ENCODE results near the gene SLC25A41.
"Not testable (repeated sequence)": the region's sequence is repeated elsewhere in the genome, so short reads cannot be mapped to it uniquely, and the experiment has no call there.

SLC25A41 gene

GRCh38 chr19:6413721-6414643 is 19.6 kb downstream of the SLC25A41 start:
- H3K27ac ChIP-seq: no peak overlapping the region
- no peak for DNase-seq (ENCODE audit: low read depth, low spot score)

GRCh38 chr19:6413291-6413690 is 20.3 kb downstream of the SLC25A41 start:
- DNase-seq (ENCODE audit: low read depth, low spot score): no peak
- no peak overlapping the region for H3K27ac ChIP-seq

- no peak for DNase-seq (ENCODE audit: low read depth, low spot score)
- no peak overlapping the region for H3K27ac ChIP-seq
These were observed 21.0 kb downstream of the SLC25A41 start for GRCh38 chr19:6412447-6413091.

GRCh38 chr19:6412061-6412446 is 21.5 kb downstream of the SLC25A41 start:
- DNase-seq (ENCODE audit: low read depth, low spot score): no peak
- no peak overlapping the region for H3K27ac ChIP-seq

GRCh38 chr19:6409346-6409745 is 24.2 kb downstream of the SLC25A41 start:
- no peak for DNase-seq (ENCODE audit: low read depth, low spot score)
- no peak overlapping the region for H3K27ac ChIP-seq

GRCh38 chr19:6406401-6406800 is 27.2 kb downstream of the SLC25A41 start:
- no peak overlapping the region for H3K27ac ChIP-seq
- no peak for DNase-seq (ENCODE audit: low read depth, low spot score)

GRCh38 chr19:6402837-6403608 is 30.5 kb downstream of the SLC25A41 start:
- no peak for DNase-seq (ENCODE audit: low read depth, low spot score)
- no peak overlapping the region for H3K27ac ChIP-seq

GRCh38 chr19:6402058-6402457 is 31.5 kb downstream of the SLC25A41 start:
- H3K27ac ChIP-seq: no peak overlapping the region
- DNase-seq (ENCODE audit: low read depth, low spot score): no peak

- DNase-seq (ENCODE audit: low read depth, low spot score); H3K27ac ChIP-seq: not testable (repeated sequence)
These were observed 33.3 kb downstream of the SLC25A41 start for GRCh38 chr19:6400062-6400944.

GRCh38 chr19:6396305-6396704 is 37.3 kb downstream of the SLC25A41 start:
- H3K27ac ChIP-seq: no peak overlapping the region
- DNase-seq (ENCODE audit: low read depth, low spot score): no peak

- no peak overlapping the region for H3K27ac ChIP-seq
- DNase-seq (ENCODE audit: low read depth, low spot score): no peak
These were observed 38.7 kb downstream of the SLC25A41 start for GRCh38 chr19:6394831-6395230.

- H3K27ac ChIP-seq: peak overlapping the region; percentile 78
- DNase-seq (ENCODE audit: low read depth, low spot score): no peak
These were observed 39.6 kb downstream of the SLC25A41 start for GRCh38 chr19:6393983-6394412.

GRCh38 chr19:6393074-6393982 is 40.2 kb downstream of the SLC25A41 start, which contains the start of gene GTF2F1:
TSS of gene GTF2F1 (minus strand) at chr19:6393164. CDS start at chr19:6392995, 169 bp downstream.
- peak; percentile 36 for DNase-seq (ENCODE audit: low read depth, low spot score)
- H3K27ac ChIP-seq: peak within 1 kb of the TSS; percentile 78

- peak overlapping the region; percentile 78 for H3K27ac ChIP-seq
- no peak for DNase-seq (ENCODE audit: low read depth, low spot score)
These were observed 41.1 kb downstream of the SLC25A41 start for GRCh38 chr19:6392221-6393073.

- no peak overlapping the region for H3K27ac ChIP-seq
- DNase-seq (ENCODE audit: low read depth, low spot score): no peak
These were observed 46.2 kb downstream of the SLC25A41 start for GRCh38 chr19:6387372-6387771.

- DNase-seq (ENCODE audit: low read depth, low spot score): no peak
- H3K27ac ChIP-seq: no peak overlapping the region
These were observed 49.2 kb downstream of the SLC25A41 start for GRCh38 chr19:6384381-6384780.

- no peak for DNase-seq (ENCODE audit: low read depth, low spot score)
- no peak overlapping the region for H3K27ac ChIP-seq
These were observed 50.4 kb downstream of the SLC25A41 start for GRCh38 chr19:6383188-6383587.

All from epithelial cell of prostate (primary cell).